GM19324 (cell line): Measurements from ENCODE around the gene NHS.

Experiments
- ATAC-seq: cut with Tn5 transposase; IDR thresholded peaks from one replicate; pipeline ENCODE4 v1.9.1; 2021; ENCODE audit warnings: mild to moderate bottlenecking, moderate library complexity; ENCODE audit not compliant: unreplicated experiment, low FRiP score

Gene NHS

DNA sequence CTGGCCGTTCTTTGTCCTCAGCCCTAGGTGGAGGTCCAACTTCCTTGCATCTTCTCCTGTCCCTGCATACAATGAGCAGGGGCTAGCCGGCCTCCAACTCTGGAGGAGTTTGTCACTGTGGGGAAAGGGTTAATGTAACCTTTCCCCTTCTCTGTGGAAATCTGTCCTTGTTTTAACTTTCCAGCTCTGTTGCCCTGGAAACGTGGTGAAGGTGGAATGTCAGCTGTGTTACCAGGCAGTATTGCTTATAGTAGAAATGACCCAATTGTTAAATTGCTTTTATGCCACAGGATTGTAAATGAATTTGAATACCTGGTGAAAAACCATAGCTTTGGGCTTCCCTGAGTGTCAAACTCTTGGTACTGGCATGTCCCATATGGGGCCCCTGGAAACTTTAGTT lies 230.7 kb downstream of the NHS start:
- no peak for ATAC-seq

DNA sequence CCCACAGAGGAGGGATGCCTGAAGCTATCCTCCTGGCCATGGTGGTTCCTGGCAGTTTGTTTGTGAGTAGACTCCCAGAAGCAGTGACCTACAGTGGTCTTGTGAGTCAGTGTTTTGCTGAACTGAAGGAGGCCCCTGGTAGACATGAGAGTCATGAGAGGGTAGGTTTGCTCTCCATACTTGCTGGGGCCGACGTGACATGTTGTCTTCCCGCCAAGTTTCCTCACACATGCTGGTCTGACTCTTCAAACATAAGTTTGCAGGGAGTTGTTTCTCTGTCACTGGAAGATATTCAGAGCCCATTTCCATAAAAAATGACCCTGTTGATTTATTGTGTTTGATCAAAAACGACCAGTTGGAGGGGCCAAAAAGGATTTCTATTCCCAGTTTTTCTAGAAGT lies 231.2 kb downstream of the NHS start:
- no peak for ATAC-seq

DNA sequence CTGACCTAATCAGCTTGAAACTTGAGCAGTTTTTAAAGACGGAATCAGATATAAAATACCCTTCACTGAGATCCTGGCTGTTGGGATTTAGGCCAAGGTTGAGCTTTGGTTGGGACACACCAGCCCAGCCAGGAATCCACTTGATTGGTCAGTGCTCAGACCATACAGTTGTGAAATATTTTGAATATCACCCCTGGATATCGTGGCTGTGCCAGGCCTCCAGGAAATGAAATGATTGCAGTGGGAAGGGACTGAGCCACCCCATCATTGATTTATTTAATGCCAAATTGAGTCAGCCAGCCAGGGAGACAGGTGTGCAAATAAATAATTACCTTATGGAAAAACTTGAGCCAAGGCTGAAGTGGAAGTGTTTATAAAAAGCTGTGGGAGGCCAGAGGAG lies 233.9 kb downstream of the NHS start:
- no peak for ATAC-seq

DNA sequence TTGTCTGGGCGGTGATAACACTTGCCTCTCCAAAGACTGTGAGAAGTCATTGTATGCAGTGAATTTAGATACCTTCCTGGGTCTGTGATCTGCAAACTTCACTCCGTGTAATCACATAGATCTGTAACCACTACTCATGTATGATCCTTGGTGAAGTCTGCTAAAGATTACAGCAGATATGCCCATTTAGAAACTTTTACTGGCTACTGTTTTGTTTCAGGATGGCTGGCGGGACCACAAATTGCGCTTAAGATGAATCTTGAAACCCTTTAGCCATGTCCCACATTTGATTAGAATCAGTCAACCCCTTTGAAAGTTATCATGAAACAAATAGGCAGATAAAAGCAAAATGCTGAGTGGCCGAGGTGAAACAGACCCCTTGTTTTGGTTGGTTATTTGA lies 235.8 kb downstream of the NHS start:
- ATAC-seq, result no peak

DNA sequence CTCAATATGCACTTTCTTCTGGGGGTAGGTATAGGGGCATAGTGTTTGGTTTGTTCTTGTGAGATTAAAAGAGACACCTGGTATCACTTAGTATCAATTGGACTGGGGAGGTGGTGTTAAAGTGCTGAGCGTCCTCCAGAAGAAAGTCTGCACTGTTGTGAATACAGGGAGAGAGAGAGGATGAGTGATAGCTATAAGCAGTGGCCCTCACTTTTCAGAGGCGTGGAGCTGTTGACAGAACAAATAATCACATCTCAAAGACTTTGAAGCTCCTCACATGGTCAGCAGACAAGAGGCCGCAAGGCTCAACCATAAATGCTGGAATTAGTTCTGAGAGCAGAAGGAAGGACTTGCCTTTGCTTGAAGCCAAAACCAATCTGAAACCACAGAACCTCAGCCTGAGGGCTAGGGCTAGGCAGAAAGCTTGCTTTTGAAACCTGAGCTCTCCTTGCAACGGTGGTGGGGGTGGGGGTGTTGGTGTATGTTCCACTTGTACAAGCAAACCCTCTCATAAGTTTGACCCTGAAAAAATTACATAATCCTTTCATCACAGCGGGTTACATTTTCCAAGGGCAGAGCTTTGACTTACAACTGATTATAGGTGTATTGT lies 239.1 kb downstream of the NHS start:
- peak; percentile 88 for ATAC-seq

DNA sequence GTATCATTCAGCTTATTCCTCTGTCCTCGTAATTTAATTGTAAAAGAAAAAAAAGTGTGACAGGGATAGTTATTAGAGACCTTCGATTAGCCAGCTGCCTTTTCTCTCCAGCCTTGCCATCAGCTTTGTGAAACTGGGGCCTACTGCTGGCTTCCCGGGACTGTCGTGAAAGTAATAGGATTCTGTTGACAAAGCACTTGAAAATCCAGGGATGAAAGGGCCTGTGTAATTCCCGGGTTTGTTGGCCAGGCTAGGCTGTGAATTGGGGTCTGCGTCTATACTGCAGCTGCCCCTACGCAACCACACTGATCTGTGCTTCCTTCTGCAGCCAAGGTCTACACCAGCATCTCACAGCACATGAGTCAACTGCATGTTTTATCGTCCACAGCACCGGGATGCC lies 241.9 kb downstream of the NHS start:
- ATAC-seq, result no peak

DNA sequence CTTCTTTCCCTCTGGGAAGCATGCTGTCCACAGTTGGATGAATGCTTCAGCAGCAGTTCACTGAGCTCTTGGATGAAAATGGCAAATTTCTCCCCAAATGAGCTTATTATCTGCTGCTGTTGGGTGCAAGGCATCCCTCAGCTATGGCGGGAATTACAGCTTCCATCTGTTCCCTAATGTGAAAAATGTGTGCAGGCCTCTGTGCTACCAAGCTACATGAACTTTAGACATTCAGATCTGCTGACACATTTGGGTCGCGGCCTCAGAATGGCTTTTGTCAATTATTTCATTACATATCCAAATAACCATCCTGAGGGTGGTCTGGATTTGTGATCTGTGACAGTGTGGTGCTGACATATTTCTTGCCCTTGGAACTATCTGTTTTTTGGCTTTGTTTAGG lies 242.8 kb downstream of the NHS start:
- no peak for ATAC-seq

DNA sequence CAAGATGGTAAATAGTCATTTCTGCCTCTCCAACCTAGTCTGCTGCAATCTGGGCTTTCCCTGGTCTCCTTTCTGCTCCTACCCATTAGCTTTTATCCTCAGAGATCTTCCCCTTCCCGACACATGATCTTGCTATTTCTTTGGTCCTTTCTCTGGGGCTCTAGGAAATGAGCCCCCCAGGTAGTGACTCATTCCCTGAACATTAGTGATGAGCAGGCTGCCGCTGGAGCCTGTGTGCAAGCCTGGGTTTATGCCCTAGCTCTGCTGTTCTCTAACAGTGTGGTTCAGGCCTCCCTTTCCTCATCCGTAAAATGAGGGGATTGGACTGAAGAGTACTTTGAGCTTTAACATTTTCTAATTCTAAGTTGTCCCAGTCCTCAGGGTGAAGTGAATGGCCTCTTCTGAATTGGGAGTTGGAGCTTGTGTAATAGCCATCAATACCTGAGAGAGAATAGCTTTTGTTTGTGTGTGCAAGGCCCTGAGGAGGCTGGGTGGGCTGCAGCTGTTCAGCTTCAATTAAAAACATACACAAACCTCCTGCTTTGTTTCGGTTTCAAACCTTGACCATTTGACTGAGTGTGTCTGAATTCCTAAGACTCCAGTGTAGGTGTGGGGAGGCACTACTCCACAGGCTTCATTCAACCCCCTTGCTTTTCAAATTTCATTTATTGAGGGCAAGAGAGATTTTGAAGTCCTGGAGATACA lies 246.7 kb downstream of the NHS start:
- no peak for ATAC-seq

DNA sequence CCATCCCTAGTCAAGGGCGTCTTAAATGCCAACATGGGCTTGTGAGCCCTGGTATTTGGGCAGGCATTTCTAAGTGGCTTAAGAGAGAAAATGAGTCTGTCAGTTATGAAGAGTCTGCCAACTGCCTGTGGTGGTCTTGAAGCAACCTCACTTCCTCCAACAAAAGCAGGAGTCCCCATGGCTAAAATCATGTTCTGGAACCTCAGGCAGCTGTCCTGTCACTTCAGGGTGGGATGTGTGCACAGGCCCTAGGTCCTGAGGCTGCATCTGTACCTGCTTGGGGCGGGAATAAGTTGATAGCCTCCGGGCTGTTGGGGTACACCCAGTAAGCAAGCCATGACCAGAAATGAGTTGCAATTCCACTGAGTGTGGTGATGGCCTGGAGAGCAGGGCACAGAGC lies 247.3 kb downstream of the NHS start:
- no peak for ATAC-seq

DNA sequence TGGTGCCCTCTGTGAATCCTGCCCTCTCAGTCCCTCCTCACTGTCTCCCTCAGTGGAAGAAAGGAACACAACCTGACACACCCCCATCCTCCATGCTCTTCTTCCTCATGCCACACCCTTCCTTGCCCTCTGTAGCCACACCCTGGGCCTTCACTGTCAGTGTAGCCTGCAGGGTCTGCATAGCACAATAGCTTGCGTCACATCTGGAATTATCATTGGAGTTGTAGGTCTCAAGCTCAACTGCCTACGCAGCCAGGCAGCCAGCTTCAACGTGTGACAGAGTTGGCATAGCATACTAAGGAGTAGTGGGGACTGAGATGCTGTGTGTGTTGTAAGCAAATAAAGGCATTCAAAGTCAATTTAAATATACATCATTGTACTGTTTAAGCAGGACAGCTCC lies 248.8 kb downstream of the NHS start:
- no peak for ATAC-seq

DNA sequence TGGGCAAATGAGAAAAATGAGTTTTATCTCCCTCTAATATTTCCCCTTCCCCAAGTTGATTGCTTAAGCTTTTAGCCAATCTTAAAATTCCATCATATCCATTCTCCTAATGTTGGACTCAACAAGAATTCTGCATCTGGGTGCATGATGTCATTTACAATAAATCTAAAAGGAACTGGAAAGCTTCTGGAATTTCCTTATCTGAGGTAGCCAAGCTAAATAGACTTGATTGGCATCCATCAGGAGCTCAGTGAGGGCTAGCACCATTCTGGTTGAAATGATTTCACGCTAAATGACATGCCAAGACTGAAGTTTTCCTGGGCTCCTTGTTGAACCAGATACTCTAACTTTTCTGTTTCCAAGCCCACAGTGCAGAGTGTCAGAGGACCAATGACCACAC lies 252.0 kb downstream of the NHS start:
- no peak for ATAC-seq

DNA sequence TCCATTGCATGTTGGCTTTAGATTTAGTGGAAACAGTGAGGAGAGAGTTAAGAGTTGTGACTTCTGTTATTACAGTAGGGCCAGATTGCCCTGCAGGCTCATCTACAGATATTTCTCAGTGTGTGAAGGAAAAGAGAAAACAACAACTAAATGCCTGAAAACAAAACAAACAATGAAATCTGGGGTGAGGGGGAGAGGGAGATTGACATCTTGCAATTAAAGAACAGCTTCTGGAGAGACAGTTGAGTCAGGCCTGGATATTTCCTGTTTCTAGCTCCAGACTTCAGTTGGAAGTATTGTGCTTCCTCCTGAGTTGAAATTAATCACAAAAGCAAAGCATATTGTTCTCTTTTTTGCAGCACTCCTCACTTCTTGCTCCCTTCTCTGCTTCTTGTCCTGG lies 254.0 kb downstream of the NHS start:
- no peak for ATAC-seq

DNA sequence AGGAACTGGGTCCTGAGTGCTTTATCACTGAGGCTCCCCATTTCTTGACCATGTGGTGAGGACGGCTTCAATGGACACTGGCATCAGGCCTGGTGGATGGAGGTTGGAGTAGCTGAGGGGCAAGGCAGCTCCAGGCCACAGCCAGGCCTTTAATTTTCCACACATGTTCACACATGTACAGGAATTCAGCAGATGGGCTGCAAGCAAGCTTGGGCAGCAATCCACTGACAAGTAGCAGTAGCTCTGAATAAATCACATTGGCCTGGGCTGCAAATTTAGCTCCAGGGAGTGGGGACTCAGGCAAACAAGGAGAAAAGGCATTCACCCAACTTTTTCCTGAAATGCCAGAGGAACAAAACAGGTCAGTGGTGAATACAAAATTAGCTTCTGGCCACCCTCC lies 254.5 kb downstream of the NHS start:
- no peak for ATAC-seq

DNA sequence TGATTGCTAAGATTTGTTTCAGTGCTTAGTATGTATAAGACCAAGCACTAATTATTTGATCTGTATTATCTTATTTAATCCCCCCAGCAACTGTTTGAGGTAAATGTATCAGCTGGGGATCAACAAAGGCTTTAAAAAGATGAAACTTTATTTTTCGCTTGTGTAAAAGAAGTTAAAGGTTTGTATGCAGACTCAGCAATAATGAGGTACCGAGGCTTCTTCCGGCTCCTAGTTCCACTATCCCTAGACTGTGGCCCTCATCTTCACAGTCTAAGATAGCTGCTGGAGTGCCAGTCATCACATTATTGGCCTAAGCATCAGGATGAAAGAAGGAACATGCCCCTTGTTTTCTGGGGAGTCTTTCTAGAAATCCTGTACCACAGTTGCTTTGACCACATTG lies 256.6 kb downstream of the NHS start:
- ATAC-seq, result no peak

DNA sequence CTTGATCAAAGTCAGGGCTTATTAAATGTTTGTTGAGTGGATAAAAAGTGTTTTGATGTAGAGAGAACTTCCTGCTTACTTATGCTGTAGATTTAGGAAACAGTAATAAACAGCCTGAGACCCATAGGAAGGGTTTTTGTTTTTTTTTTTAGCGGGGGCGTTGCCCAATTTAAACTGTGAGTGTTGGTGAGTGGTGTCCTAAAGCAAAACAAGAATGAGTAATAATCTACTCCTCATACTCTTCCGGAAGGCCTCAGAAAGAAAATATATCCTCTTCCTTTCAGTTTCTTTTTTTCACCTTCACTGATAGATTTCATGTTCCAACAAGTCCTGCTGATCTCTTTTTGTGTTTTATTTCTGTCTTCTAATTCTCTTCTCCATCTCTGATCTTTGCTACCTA lies 257.9 kb downstream of the NHS start:
- peak; percentile 77 for ATAC-seq

DNA sequence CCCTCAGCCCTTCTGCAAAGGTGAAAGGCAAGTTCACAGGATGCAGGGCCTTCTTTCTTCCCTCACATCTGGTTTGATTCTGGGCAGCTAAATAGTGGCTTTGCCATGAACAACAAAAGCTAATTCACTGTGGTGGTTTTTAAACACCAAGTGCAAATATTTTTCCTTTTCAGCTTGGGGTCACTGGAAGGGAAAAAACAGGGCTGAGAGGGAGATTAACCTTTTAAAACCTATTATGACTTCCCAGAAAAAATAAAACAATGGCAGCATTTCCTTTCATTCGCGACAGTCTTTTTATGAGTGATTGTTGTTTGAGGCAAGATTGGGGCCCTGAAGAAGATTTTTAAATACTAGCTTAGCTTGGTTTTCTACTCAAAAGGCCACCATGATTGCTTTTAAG lies 258.5 kb downstream of the NHS start:
- ATAC-seq, result no peak

DNA sequence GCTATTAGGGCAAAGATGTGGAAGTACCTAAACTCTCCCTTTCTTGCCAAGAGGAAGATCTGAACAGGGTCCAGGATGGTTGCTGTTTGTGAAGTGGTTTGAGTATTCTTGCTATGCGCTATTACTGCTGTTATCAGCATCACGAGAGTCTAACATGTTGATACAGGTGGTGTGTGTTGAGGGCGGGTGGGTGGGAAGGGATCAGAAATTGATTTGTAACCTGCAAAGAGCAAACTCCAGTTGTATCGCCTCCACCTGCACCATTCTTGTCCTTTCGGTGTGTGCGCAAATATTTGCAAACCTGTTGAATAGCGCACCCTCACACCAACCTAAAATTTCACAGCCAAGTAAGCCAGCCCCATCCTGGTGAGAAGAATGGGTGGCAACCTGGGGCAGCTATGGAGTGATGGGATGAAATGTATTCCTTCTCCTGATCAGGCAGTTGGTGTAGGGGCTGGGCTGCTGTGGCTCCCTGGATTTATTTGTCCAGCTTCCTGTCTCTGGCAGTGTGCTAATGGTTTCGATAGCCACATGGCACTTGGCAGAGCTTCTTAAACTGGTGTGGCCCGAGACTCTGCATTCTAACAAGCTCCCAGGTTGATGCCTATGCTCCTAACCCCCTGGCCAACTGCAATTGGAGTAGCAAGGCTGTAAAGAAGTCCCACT lies 259.7 kb downstream of the NHS start:
- no peak for ATAC-seq

DNA sequence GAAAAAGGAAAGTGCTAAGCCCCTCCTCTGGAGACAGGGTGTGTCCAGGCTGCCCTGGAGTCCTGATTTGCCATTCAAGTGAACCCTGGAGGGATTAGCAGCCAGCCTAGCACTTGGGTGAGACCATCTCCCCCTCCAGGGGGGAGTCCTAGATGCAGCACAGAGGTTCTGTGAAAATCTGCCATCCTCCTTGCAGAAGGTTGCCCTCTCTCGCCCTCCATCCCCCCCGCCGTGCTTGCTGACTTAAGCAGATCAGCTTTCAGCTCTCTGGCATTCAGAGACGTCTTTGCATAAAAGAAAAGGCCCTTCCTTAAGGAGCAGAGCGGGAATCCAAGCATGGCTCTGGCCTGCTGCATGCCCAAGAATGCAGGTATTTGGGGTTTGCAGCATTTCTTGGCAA lies 260.2 kb downstream of the NHS start:
- no peak for ATAC-seq

DNA sequence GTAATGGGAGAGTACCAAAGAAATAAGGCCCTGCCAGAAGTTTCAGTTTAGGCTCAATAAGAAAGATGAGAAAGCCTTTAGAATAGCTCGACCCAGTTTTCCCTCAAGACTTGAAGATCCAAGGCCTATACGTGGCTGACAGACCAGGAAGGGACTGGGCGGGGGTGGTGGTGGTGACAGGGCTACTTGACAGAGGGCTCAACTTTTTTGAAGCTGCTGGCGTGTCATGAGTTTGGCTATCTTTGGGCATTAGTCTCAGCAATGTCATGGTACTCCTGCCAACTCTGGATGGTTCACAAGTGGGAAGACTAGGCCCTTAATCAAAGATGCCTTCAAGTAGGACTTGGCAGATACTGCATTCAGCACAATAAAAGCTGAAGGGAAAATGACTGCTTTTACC lies 262.2 kb downstream of the NHS start:
- ATAC-seq, result no peak

DNA sequence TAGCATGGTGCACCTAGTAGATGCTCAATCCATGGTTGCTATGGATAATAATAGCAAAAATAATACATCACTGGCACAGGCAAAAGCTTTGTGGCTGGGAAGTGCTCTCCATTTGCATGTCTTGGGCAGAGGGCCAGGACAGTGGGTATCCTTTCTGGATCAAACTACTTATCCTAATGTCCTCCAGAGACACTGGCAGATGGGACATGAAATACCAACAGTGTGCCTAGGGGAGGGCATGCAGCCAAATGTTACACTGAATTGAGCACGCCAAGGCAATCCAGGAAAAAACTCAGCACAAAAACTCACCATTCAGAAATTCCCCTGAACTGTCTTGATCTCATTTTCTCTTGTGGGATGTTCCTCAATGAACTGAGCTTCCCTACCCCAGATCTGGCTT lies 263.7 kb downstream of the NHS start:
- ATAC-seq, result no peak

DNA sequence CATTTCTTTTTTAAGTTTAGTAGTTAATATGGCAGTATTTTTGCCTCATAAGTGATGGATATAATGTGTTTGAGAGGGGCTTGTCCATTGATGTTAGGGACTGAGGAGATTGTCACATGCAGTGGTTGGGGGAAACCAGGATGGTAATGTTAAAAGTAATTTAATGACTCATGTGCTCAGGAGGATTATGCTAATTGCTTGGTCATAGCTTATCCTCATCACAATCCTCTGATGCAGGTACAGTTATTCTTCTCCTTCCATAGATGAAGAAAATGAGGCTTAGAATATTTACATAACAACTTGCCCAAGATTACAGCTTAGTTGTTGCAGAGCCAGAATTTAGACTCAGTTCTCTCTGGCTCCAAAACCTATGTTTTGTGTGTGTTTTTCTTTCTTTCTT lies 267.9 kb downstream of the NHS start:
- ATAC-seq, result no peak

DNA sequence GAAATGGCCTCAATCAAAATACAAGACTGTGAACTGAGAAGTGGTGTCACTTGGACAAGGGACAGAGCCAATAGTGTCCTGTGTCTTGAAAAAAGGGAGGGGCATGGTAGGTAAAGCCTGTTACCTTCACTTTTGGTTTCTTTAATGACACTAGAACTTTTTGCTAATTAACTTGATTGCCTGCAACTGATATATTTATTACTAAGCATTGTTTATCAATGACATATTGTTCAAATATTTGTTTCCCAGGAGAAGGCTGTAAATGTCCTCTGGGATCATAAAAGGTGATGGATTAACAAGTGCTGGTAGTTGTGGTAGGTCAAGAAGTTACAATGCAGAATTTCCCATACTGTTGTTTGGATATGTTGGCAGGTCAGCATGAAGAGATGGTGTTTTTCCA lies 268.5 kb downstream of the NHS start:
- ATAC-seq, result no peak
